Skeletal muscle satellite cell (primary cell): ENCODE measurements around the gene UBE2G1.
"Not testable (repeated sequence)": the region's sequence is repeated elsewhere in the genome, so short reads cannot be mapped to it uniquely, and the experiment has no call there.

Experiments used
- H3K27me3 ChIP-seq: 2 replicates; pipeline ENCODE4 v1.7.0; 2013; ENCODE audit warnings: low read length; ENCODE audit not compliant: control insufficient read depth, insufficient read depth
- H3K36me3 ChIP-seq: 2 replicates; pipeline ENCODE4 v1.7.0; 2013; ENCODE audit warnings: mild to moderate bottlenecking, control low read depth, low read length; ENCODE audit not compliant: insufficient read depth
- H3K4me1 ChIP-seq: 2 replicates; pipeline ENCODE4 v1.7.0; 2013; ENCODE audit warnings: low read length; ENCODE audit not compliant: control insufficient read depth, insufficient read depth
- H3K4me2 ChIP-seq: 2 replicates; pipeline ENCODE4 v1.7.0; 2013; ENCODE audit warnings: mild to moderate bottlenecking, low read length
- H3K4me3 ChIP-seq: 2 replicates; pipeline ENCODE4 v1.7.0; 2013; ENCODE audit warnings: low read length
- H3K9ac ChIP-seq: 2 replicates; pipeline ENCODE4 v1.7.0; 2013; ENCODE audit warnings: mild to moderate bottlenecking, low read depth, low read length, moderate library complexity
- H3K9me3 ChIP-seq: replicated peaks from 2 replicates; pipeline ENCODE4 v1.7.0; 2013; ENCODE audit warnings: mild to moderate bottlenecking, control low read depth, low read length

The UBE2G1 gene

DNA sequence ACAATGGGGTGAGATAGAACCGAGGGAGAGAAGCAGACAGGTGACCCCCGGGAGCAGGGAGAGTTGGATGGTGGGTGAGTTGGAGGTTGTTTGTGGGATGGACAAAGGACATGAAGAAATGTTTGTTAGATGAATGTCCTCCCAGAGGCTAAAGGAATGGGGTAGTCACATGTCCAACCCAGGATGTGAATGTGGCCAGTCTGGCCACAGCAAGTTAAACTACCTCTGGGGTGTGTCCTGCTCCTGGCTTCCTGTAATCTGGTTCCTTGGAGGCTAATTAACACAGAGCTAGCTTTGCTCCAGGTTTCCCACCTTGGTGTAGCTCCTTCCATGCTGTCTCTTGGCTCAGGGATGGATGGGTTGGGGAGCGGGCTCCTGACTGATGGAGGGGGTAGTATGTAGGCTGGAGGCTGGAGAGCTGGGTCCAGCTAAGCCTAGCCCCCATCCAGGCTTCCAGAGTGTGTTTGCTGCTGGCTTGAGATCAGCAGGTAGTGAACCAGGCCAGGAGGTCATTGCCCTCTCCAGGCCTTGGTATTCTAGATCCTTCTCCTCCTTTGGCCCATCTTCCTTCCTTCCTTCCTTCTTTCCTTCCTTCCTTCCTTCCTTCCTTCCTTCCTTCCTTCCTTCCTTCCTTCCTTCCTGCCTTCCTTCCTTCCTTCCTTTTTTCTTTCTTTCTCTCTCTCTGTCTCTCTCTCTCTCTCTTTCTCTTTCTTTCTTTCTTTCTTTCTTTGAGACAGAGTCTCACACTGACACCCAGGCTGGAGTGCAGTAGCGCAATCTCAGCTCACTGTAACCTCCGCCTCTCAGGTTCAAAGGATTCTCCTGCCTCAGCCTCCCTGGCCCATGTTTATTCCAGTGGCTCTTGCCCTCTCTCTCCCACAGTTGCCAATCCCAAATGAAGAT, 28.0 kb upstream of the UBE2G1 start:
- Histone ChIP-seq H3K36me3 (no peaks in the 10 kb centered on the region), H3K4me1 (no peaks in the 10 kb centered on the region), H3K4me3 (no peak overlapping the region), H3K9me3 (no peaks in the 10 kb centered on the region), H3K4me2 (no peak overlapping the region), H3K9ac (no peak overlapping the region), H3K27me3 (peaks cover 5% of the 10 kb centered on the region)

DNA sequence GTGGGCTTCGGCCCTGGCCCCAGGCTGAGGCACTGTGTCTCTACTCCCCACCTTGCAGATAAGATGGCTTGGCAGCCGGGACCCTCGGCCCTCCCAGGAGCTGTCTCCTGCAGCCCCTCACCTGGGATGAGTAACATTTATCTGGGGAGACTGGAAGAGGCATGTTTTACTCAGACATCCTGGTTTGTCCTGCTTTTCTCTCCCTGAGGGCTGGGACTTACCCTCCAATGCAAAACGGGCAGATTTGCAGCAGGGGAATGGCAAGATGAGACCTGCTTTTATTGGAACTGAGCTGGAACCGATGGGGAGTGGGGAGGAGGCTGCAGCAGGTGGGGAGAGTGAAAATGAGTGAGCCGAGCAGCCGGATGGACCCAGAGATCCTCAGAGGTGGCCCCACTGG, 27.3 kb upstream of the UBE2G1 start:
- H3K4me3 ChIP-seq = no peak overlapping the region
- no peak overlapping the region for H3K9ac ChIP-seq
- no peaks in the 10 kb centered on the region for H3K36me3 ChIP-seq
- no peaks in the 10 kb centered on the region for H3K9me3 ChIP-seq
- no peaks in the 10 kb centered on the region for H3K4me1 ChIP-seq
- H3K27me3 ChIP-seq = peaks cover 5% of the 10 kb centered on the region
- H3K4me2 ChIP-seq = no peak overlapping the region

DNA sequence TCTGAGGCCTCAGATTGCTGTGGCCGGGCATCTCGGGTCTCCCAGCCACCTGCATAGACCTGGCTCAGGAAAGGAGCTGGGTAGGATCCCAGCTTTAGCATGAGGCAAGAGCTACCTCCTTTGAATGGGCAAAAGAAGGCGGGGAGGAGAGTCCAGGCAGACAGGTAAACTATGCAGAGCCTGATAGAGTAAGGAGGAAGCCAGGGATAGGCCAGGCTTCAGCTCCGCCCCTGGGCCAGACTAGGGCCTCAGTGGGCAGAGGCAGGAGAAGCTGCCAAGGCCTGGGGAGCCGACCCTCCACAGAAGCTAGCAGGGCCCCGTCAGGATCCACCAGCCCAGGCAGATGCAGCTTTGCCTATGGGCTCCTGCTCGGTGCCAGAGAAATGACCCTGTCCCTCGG, 22.6 kb upstream of the UBE2G1 start:
- Histone ChIP-seq H3K9me3 (no peaks in the 10 kb centered on the region), H3K36me3 (no peaks in the 10 kb centered on the region), H3K4me1 (no peaks in the 10 kb centered on the region), H3K4me3 (no peak overlapping the region), H3K27me3 (peaks cover 5% of the 10 kb centered on the region), H3K9ac (no peak overlapping the region), H3K4me2 (no peak overlapping the region)

DNA sequence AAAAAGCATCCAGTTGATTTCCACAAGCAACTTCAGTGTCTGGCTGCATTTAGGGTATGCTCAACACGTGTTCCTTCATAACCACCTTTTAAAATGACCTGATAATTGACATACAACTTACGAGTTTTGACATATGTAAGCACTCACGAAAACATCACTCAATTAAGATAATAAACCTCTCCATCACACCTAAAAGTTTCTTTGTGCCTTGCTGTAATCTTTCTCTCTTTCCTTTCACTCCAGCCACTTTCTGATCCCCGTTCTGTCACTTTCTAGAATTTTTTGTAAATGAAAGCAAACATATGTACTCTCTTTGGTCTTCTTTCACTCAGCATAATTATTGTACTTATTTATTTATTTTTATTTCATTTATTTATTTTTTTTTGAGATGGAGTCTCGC, 20.7 kb upstream of the UBE2G1 start:
- Histone ChIP-seq H3K9me3 (no peaks in the 10 kb centered on the region), H3K9ac (no peak overlapping the region), H3K4me3 (no peak overlapping the region)

DNA sequence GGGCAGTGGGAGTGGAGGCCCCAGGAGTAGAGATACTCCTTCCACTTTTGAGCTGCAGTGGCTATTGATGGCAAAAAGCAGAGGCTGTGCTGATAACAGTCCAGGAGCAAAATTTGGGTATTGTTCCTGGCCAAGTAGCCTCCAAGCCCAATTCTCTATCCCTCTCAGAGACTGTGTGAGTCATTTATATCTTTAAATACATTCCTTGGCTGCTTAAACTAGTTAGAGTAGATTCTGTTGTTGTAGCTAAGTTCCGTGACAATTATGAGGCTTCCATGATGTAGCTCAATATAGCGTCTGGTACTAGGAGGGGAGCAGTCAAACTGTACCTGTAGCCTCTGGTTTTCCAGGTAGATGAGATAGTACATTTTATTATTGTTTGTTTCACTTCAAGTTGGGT, 19.9 kb upstream of the UBE2G1 start:
- no peaks in the 10 kb centered on the region for H3K9me3 ChIP-seq
- H3K36me3 ChIP-seq = no peaks in the 10 kb centered on the region
- H3K9ac ChIP-seq = no peak overlapping the region
- no peaks in the 10 kb centered on the region for H3K27me3 ChIP-seq
- H3K4me1 ChIP-seq = no peaks in the 10 kb centered on the region
- no peak overlapping the region for H3K4me3 ChIP-seq
- H3K4me2 ChIP-seq = no peak overlapping the region

More for the DNA sequence above, 20.7 kb upstream of the UBE2G1 start:
- H3K4me1 ChIP-seq = no peaks in the 10 kb centered on the region
- H3K27me3 ChIP-seq = no peaks in the 10 kb centered on the region
- no peak overlapping the region for H3K4me2 ChIP-seq
- H3K36me3 ChIP-seq = no peaks in the 10 kb centered on the region

DNA sequence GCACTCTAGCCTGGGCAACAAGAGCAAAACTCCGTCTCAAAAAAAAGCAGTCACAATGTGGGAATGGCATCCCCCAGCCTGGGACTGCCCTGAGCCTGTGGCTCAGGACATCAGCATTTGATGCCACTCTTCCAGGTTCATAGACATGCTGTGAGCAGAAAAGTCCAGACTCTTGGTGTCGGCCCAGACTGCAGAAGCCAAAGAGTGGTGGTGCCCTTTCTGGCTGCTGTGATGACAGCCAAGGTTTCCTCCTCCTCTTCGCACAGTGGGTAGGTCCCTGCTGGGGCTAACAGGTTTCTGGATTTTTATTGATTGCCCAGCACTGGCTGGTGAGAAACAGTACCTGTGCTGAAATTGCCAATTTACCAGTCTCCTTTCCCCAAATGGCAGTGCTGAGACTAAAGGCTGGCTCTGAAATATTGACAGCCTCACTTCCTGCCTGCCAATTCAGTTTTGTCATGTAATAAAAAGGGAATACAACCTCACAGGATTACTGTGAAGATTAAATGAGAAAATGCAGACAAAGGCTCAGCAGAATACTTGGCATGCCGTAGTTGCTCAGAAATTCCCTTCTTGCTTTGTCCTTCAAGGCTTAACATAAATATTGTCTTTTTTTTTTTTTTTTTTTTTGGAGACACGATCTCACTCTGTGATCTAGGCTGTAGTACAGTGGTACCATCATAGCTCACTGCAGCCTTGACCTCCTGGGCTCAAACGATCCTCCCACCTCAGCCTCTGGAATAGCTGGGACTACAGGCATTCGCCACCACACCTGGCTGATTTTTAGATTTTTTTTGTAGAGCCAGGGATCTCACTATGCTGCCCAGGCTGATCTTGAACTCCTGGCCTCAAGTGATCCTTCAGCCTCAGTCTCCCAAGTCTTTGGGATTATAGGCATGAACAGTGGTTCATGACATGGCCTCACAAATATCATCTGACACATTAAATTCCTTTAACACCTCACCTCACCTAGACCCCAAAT, 15.5 kb upstream of the UBE2G1 start:
- Histone ChIP-seq H3K4me1 (no peaks in the 10 kb centered on the region), H3K9ac (no peak overlapping the region), H3K4me3 (no peak overlapping the region), H3K36me3 (no peaks in the 10 kb centered on the region), H3K27me3 (no peaks in the 10 kb centered on the region), H3K4me2 (no peak overlapping the region), H3K9me3 (no peaks in the 10 kb centered on the region)

DNA sequence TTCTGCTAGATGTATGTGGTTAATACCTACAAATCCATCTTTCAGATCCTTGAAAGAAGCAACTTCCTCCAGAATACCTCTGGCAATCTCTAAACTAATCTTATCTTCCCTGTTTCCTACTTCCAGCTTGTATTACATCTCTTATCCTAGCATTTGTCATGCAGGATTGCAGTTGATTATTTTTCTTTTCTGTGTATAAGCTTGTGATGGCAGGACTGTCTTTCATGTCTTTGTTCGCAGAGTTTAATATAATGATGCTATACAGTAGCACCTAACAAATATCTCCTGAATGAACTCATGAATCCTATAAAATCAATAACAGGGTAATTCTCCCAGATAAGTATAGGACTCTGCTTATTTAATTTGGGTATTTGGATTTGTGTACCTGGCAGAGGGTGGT, 12.2 kb upstream of the UBE2G1 start:
- Histone ChIP-seq H3K4me3 (no peak overlapping the region), H3K9me3 (no peaks in the 10 kb centered on the region), H3K4me1 (no peaks in the 10 kb centered on the region), H3K36me3 (no peaks in the 10 kb centered on the region), H3K27me3 (no peaks in the 10 kb centered on the region), H3K4me2 (no peak overlapping the region), H3K9ac (no peak overlapping the region)

DNA sequence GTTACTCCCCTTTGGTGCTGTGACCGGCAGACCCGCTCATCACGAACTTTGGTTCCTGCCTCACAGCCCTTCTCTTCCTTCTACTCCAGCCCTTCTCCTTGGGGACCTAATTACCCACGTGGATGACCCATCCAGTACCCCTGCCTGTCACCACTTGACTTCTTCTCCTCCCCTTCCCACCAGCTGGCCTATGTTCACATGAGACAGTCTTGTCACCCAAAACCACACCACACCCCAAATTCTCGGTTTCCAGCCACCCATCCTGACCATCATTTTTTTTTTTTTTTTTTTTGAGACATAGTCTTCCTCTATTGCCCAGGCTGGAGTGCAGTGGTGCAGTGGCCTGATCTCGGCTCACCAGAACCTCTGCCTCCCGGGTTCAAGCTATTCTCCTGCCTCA, 10.8 kb upstream of the UBE2G1 start:
- H3K4me1 ChIP-seq, H3K4me3 ChIP-seq: not testable (repeated sequence)

DNA sequence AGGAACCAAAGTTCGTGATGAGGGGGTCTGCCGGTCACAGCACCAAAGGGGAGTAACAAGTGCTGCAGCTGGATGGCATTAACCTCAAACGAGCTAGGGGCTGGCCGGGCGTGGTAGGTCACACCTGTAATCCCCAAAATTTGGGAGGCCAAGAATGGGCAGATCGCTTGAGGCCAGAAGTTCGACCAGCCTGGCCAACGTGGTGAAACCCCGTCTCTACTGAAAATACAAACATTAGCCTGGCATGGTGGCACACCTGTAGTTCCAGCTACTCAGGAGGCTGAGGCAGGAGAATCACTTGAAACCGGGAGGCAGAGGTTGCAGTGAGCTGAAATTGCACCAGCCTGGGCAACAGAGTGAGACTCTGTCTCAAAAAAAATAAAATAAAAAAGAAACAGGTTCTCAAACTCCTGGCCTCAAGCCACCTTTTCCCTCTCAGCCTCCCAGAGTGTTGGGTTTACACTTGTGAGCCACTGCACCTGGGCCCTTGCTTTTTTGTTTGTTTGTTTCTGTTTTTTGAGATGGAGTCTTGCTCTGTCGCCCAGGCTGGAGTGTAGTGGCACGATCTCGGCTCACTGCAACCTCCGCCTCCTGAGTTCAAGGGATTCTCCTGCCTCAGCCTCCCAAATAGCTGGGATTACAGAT, 9.4 kb upstream of the UBE2G1 start:
- H3K4me2 ChIP-seq, H3K9me3 ChIP-seq, H3K4me1 ChIP-seq, H3K27me3 ChIP-seq, H3K4me3 ChIP-seq, H3K9ac ChIP-seq, H3K36me3 ChIP-seq: not testable (repeated sequence)

More for the DNA sequence above, 10.8 kb upstream of the UBE2G1 start:
- H3K27me3 ChIP-seq, H3K9ac ChIP-seq, H3K9me3 ChIP-seq, H3K36me3 ChIP-seq, H3K4me2 ChIP-seq: not testable (repeated sequence)

DNA sequence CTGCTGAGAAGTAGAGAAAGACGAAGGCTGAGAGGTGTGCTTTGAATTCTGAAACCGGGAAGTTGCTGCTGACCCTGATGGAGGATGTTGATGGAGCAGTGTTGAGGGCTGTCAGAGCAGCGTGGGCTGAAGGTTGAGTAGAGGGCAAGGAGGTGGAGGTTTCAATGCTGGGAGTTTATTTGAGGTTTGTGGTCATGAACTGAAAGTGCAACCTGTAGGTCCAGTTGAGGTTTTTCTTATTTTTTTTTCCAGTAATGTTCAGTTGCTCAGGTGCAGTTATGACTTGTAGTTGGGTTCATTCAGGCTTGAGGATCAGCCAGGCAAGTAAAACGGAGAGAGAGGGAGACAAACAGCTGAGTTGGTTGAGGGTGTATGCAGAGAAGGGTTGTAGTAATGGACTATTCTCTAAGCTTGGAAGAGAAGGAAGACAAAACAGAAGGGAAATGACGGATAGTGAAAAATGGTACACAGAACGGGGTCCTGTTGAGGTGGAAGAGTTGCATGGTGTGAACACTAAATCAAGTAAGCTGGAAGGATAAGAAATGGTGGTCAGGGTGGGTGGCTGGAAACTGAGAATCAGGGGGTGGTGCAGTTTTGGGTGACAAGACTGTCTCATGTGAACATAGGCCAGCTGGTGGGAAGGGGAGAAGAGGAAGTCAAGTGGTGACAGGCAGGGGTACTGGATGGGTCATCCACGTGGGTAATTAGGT, 8.7 kb upstream of the UBE2G1 start:
- H3K9ac ChIP-seq = no peak overlapping the region
- H3K36me3 ChIP-seq = no peaks in the 10 kb centered on the region
- H3K9me3 ChIP-seq = no peaks in the 10 kb centered on the region

More for the DNA sequence above, 8.7 kb upstream of the UBE2G1 start:
- no peak overlapping the region for H3K4me2 ChIP-seq
- H3K4me3 ChIP-seq = no peak overlapping the region
- H3K27me3 ChIP-seq = no peaks in the 10 kb centered on the region
- no peaks in the 10 kb centered on the region for H3K4me1 ChIP-seq
